ENCODE measurements around the gene CLPTM1. TPM values are rescaled to one million over a fixed set of nuclear protein-coding genes. Genes with fewer than 3 reads are reported as not detected.
"Not testable (repeated sequence)": the region's sequence is repeated elsewhere in the genome, so short reads cannot be mapped to it uniquely, and the experiment has no call there.

CLPTM1 gene
- total RNA-seq, 1 donor: 62.6 TPM

- H3K4me3 ChIP-seq (ENCODE audit: low read depth, low read length): no peak overlapping the region
- no peak for DNase-seq (ENCODE audit: low read depth)
- no peak for TF ChIP-seq CTCF (IDR thresholded peaks at IDR 0.05; ENCODE audit: insufficient read depth, low read depth, low read length)
Observed at GRCh38 chr19:44909775-44910174, 45.4 kb upstream of the CLPTM1 start.

GRCh38 chr19:44911896-44912295, 43.3 kb upstream of the CLPTM1 start:
- not testable (repeated sequence) for H3K4me3 ChIP-seq (ENCODE audit: low read depth, low read length); DNase-seq (ENCODE audit: low read depth)

- H3K4me3 ChIP-seq (ENCODE audit: low read depth, low read length): no peak overlapping the region
- peak; percentile 42 for DNase-seq (ENCODE audit: low read depth)
- no peak for TF ChIP-seq CTCF (IDR thresholded peaks at IDR 0.05; ENCODE audit: insufficient read depth, low read depth, low read length)
Observed at GRCh38 chr19:44912854-44913253, 42.3 kb upstream of the CLPTM1 start.

GRCh38 chr19:44913512-44914432, 41.4 kb upstream of the CLPTM1 start:
- peak overlapping the region; percentile 68 for H3K4me3 ChIP-seq (ENCODE audit: low read depth, low read length)
- DNase-seq (ENCODE audit: low read depth): not testable (repeated sequence)

- H3K4me3 ChIP-seq (ENCODE audit: low read depth, low read length): peak within 1 kb of the TSS; percentile 68
- DNase-seq (ENCODE audit: low read depth): peak; percentile 87
Observed at GRCh38 chr19:44914433-44915206, 40.6 kb upstream of the CLPTM1 start, which contains the start of gene APOC1. TSS of gene APOC1 (plus strand) at chr19:44914608. CDS start at chr19:44914892, 284 bp downstream.

- DNase-seq (ENCODE audit: low read depth): no peak
- no peak for TF ChIP-seq CTCF (IDR thresholded peaks at IDR 0.05; ENCODE audit: insufficient read depth, low read depth, low read length)
- no peak overlapping the region for H3K4me3 ChIP-seq (ENCODE audit: low read depth, low read length)
Observed at GRCh38 chr19:44924243-44924725, 30.9 kb upstream of the CLPTM1 start.

- peak; percentile 94 for DNase-seq (ENCODE audit: low read depth)
- TF ChIP-seq CTCF (IDR thresholded peaks at IDR 0.05; ENCODE audit: insufficient read depth, low read depth, low read length): no peak
- no peak overlapping the region for H3K4me3 ChIP-seq (ENCODE audit: low read depth, low read length)
Observed at GRCh38 chr19:44925114-44925891, 29.9 kb upstream of the CLPTM1 start.

GRCh38 chr19:44926245-44927077, 28.7 kb upstream of the CLPTM1 start:
- H3K4me3 ChIP-seq (ENCODE audit: low read depth, low read length): not testable (repeated sequence)

More at GRCh38 chr19:44926245-44927077, 28.7 kb upstream of the CLPTM1 start:
- not testable (repeated sequence) for DNase-seq (ENCODE audit: low read depth)

All from fibroblast of villous mesenchyme (primary cell).